NCI-H187 (cell line): Measurements from ENCODE around the gene NPSR1.
A peak's percentile ranks its signal among the peaks of the same experiment; 100 is the strongest.

Experiments
- DNase-seq, 2 experiments: peaks; one replicate each; lab custom pipeline; 2025; lab: John Stamatoyannopoulos, UW

The NPSR1 gene

GRCh38 chr7:34757570-34758110, 99.6 kb downstream of the NPSR1 start:
- no peak for DNase-seq

GRCh38 chr7:34758111-34758601, 100.1 kb downstream of the NPSR1 start:
- no peak for DNase-seq

GRCh38 chr7:34759477-34760125, 101.6 kb downstream of the NPSR1 start:
- DNase-seq, result no peak

DNA sequence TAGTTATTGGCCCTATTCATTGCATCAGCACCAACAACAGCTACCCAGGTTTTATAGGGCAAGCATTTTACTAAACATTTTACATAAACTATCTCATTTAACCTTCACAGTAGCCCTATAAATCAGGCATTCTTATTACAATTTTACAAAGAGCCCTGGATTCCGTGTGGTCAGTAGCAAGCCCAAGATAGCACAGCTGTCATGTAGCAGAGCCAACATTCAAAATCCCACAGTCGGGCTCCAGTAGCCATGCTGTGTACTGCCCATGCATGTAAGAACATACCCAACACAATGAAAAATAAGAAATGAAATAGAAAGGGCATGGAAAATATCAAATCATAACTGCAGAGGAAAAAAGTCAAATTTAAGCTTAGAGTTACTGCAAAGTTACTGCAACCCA, 102.3 kb downstream of the NPSR1 start:
- no peak for DNase-seq

- no peak for DNase-seq
These were observed 103.2 kb downstream of the NPSR1 start for GRCh38 chr7:34761206-34761605.

- DNase-seq, result no peak
These were observed 103.6 kb downstream of the NPSR1 start for GRCh38 chr7:34761627-34762026.

- DNase-seq, result no peak
These were observed 104.7 kb downstream of the NPSR1 start for GRCh38 chr7:34762764-34763163.

GRCh38 chr7:34772296-34772938, 114.4 kb downstream of the NPSR1 start:
- no peak for DNase-seq

- no peak for DNase-seq
These were observed 118.8 kb downstream of the NPSR1 start for GRCh38 chr7:34776748-34777358.

- DNase-seq, result no peak
These were observed 122.5 kb downstream of the NPSR1 start for GRCh38 chr7:34780546-34780945.

- no peak for DNase-seq
These were observed 129.6 kb downstream of the NPSR1 start for GRCh38 chr7:34787586-34787985.

DNA sequence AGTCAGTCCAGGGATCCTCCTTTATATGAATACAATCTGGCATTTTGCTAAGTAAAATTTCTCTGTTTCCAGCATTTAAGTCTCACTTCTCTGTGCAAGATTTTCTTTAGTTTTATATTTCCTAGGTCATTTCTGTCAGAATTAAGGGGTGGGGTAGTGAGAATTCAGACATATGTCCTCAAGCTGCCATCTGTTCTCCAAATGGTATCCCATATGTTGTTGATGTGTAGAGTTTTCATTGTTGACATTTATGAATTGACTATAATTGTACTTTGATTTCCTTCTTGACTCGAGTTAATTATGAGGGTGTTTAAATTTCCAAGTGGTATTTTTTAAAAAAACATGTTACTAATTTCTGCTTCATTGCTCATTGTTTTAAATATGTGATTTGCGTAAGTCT, 148.8 kb downstream of the NPSR1 start:
- no peak for DNase-seq

DNA sequence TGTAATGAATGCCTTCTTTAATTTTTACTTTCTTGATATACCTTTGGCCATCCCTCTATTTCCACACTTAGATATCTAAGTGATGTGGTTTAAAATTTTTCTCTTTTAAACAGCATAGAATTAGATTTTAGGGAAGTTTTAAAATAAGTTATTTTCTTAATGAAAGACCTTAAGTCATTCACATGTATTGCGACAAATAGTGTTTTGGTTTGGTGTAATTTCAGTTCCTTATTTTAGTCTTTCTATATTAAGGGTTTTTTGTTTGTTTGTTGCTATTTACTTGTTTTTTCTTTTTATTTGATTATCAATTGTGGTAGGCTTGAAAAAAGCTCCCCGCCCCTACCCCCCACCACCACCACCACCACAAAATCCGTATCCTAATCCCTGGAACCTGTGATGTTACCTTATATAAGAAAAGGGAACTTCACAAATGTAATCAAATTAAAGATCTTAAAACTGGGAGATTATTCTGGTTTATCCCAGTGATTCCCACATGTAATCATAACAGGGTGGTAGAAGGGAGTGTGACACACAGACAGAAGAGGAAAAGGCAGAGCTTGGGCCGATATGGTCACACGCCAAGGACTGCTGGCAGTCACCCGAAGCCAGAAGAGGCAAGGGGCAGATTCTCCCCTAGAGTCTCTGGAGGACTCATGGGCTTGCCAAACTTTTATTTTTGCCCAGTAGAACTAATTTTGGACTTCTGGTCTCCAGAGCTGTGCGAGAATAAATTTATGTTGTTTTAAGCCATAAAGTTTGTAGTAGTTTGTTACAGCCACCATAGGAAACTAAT, 149.7 kb downstream of the NPSR1 start:
- no peak for DNase-seq

DNA sequence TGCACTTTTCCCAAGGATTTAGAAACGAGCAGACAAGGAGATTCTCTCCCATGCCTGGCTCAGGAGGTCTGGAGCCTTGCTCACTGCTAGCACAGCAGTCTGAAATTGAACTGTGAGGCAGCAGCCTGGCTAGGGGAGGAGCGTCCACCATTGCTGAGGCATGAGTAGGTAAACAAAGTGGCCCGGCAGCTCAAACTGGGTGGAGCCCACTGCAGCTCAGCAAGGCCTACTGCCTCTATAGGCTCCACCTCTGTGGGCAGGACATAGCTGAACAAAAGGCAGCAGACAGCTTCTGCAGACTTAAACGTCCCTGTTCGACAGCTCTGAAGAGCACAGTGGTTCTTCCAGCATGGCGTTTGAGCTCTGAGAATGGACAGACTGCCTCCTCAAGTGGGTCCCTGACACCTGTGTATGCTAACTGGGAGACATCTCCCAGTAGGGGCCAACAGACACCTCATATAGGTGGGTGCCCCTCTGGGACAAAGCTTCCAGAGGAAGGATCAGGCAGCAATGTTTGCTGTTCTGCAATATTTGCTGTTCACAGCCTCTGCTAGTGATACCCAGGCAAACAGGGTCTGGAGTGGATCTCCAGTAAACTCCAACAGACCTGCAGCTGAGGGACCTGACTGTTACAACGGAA, 156.3 kb downstream of the NPSR1 start:
- peak in 1 of 2 experiments; percentile 8 for DNase-seq

DNA sequence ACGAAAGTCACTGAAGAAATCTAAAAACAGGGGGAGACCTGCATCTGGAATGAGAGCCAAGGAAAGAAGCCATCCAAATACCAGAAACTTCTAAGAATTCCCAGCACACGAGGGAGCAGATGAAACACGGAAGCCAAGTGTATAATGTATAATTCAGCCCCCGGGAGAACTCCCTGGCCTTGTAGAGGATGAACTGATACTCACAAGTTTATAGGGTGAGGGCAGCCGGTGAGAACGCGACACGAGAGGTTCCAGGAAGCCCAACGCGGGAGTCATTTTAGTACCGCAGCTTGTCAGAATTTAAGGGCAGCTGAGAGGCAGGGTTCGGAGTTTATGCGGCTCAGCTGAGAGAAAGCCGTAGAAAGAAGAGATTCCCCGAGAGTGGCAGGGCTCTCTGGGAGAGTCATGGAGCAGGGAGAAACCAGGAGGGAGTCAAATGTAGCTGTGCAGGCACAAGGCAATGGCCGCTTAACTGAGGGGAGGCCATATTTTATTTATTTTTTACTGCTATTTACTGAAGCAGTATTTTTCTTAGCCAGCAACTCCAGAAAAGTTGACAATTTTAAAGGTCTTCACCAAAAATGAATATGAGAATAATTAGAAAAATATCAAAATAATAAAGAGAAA, 164.0 kb downstream of the NPSR1 start:
- DNase-seq, result no peak

- peak in 1 of 2 experiments; percentile 15 for DNase-seq
These were observed 165.7 kb downstream of the NPSR1 start for GRCh38 chr7:34823650-34824258.

- DNase-seq, result no peak
These were observed 167.2 kb downstream of the NPSR1 start for GRCh38 chr7:34825221-34825620.

DNA sequence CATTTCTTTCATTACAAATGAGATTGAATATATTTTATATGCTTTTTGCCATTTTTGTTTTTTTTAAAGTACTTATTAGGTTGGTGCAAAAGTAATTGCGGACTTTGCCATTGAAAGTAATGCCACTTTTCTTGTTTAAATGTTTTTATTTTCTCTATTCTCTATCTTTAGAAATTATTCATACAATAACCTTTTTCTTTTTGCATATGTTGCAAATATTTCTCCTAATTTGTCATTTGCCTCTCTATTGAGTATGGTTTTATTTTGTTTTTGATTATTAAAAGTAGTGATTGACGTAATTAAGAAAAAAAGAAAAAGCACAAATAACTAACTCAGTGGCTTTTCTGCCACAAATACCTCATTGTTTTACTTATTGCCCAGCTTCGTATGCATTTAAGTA, 172.4 kb downstream of the NPSR1 start:
- no peak for DNase-seq

- DNase-seq, result no peak
These were observed 173.4 kb downstream of the NPSR1 start for GRCh38 chr7:34831436-34831835.

GRCh38 chr7:34832020-34832419, 174.0 kb downstream of the NPSR1 start:
- no peak for DNase-seq
